IPS DF 4.7 (cell line): Measurements from ENCODE around the gene DIO3.
"Not testable (repeated sequence)": the region's sequence is repeated elsewhere in the genome, so short reads cannot be mapped to it uniquely, and the experiment has no call there.

Experiments
- DNase-seq: peaks from one replicate; pipeline ENCODE4 v3.0.0-alpha.2; 2013; ENCODE audit warnings: low spot score; ENCODE audit errors: extremely low read depth

DIO3 gene

DNA sequence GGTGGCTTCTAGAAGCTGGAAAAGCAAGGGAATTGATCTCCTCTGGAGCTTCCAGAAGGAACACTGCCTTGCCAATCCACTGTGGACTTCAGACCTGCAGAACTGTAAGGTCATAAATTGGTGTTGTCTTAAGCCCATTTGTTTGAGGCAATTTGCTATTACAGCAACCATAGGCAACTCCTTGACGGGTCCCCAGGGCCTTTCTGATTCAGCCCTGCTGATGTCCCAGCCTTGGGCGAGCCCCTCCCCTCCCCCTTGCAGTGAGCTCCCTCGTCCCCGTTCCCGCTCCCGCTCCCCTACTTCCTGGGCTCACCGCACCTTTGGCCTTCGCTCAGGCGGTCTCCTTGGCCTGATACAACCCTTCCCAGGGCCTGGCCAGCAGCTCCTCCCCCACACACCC lies 18.9 kb upstream of the DIO3 start:
- DNase-seq: no peak

DNA sequence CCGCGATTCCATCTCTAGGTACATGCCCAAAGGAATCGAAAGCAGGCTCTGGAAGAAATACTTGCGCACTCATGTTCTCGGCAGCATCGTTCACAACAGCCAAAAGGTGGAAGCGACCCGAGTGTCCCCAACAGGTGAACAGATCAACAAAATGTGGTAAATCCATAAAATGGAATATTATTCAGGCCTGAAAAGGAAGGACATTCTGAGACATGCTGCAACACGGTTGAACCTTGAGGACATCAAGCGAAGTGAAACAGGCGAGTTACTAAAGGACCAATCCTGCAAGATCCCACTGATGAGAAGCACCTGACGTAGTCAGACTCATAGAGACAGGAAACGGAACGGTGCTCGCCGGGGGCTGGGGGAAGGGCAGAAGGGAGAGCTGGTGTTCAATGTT lies 17.5 kb upstream of the DIO3 start:
- DNase-seq: no peak

DNA sequence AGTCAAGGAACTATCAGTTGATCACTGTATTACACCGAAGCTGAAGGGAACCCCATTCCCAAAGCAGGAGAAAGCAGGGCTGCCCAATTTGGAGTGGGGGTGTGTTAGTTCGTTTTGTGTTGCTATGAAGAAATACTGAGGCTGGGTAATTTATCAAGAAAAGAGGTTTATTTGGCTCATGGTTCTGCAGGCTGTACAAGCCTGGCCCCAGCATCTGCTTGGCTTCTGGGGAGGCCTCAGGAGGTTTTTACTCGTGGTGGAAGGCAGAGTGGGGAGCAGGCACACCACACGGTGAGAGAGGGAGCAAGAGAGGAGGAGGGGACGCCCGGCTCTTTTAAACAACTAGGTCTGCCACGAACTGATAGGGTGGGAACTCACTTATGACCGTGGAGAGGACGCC lies 16.7 kb upstream of the DIO3 start:
- DNase-seq: no peak

DNA sequence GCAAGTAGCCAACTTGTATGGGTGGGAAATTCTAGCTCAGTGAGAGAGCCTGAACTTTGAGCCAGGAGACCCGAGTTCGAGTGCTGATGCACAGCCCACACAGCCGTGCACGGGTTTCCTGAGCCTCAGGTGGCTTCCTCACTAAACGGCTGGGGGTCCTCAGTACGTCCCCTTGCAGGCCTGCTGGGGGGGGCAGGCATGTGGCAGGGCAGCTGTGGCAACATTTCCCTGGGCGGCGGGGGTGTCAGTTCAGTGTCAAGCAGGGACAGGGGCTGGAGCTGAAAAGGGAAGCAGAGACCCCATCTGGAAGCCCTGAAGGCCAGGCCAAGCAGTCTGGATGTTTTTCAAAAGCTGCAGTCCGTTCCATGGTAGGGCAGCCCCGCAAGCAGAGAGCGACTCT lies 14.6 kb upstream of the DIO3 start:
- DNase-seq: no peak

DNA sequence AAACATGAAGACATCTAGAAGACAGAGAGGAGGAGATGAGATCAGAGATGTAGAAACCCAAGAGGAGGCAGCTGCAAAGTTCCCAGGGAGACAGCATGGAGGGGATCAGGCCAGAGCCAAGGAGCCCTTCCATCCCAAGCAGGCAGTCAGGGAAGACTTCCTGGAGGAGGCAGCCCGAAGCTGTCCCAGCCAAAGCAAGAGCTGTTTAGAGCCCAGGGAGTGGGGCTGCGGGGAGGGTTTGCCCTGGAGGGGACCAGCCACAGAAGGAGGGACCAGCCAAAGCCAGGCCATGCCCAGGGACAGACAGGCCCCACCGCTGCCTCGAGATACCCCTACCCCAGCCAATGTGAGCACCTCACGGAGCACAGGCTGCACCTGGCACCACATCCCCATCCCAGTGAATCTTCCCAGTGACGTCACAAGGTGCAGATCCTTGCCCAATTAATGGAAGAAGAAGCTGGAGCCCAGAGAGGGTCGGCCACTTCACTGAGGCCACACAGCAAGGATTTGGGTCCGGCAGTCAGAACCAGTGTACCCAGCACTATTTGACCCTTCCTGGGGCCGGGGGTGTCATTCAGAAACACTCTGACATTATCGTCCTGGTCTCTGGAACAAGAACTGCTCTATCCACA lies 14.1 kb upstream of the DIO3 start:
- no peak for DNase-seq

DNA sequence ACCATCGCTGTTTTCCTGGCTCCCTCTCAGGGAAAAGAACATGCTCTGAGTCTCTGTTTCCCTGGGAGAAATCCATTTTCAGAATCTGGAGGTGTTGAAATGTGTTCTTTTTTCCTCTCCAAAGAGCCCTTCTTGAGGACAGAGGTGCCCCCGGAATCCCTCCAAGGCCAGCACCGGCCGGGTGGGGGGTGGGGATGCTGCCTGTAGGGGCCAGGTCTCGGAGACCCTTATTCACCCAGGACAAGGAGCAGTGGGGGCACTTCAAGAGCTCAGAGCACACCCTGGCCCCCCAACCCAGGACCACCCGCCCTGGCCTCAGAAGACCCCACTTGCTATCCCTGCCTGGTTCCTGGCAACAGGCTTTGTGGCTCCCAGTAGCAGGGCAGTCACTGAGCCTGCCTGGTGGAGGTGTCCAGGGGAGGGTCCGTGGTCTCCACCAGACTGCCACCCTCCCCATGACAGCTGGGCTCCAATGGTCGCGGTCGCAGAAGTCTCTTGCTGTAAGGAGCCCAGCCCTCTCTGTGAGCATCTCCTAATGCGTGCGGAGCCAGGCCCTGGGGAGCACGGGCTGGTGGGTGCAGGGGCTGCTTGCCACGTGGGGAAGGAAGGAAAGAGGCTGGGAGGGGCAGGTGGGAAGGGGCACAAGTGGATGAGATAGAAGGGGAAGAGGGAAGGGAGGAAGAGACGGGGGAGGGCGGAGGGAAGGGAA lies 13.2 kb upstream of the DIO3 start:
- DNase-seq: no peak

DNA sequence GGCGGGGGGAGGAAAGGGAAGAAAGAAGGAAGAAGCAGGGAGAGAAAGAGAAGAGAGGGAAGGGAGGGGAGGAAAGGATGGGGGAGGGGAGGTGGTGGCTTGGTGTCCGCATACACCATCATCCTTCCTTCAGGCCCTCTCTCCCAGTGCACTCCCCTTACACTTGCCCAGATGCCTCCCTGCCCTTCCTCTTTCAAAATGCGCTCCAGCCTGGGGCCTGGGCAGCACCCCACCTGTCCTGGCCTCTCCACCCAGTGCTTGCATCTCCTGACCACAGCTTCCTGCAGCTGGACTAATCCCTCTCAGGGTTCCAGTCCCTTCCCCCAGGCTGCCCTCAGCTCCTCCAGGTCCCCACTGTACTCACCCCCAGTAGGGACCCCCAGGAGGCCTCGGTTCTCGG lies 12.6 kb upstream of the DIO3 start:
- no peak for DNase-seq

DNA sequence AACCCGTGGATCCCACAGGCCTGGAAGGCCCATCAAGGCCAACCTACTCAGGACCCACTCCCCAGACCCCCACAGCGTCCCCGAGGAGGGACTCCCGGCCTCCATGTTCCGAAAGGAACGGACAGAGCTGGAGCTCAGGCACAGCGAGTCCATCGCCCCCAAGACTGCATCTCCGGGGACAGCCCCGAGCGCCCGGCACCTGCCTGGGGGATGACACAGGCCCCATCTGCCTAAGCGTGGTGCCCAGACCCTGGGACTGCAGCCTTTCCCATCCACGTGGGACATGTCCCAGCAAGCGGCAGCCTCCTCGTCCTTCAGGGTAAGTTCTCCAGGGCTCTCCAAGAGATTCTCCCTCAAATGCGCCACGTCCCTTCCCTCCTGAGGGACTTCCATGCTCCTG lies 12.1 kb upstream of the DIO3 start:
- DNase-seq: no peak

DNA sequence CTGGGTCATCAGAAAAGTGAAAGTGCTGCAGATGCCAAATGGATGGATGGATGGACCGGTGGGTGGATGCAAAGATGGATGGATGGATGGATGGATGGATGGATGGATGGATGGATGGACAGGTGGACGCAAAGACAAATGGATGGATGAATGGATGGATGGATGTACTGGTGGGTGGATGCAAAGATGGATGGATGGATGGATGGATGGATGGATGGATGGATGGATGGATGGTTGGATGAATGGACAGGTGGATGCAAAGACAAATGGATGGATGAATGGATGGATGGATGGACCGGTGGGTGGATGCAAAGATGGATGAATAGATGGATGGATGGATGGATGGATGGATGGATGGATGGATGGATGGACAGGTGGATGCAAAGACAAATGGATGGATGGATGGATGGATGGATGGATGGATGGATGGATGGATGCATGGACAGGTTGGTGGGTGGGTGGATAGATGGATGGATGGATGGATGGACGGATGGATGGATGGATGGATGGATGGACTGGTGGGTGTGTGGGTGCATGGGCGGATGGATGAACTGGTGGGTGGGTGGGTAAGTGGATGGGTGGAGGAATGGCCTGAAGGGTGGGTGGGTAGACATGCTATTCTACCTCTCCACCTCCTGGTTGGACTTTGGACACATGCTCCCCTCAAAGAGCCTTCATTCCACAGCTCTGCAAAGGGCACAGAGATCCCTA lies 10.9 kb upstream of the DIO3 start:
- not testable (repeated sequence) for DNase-seq

DNA sequence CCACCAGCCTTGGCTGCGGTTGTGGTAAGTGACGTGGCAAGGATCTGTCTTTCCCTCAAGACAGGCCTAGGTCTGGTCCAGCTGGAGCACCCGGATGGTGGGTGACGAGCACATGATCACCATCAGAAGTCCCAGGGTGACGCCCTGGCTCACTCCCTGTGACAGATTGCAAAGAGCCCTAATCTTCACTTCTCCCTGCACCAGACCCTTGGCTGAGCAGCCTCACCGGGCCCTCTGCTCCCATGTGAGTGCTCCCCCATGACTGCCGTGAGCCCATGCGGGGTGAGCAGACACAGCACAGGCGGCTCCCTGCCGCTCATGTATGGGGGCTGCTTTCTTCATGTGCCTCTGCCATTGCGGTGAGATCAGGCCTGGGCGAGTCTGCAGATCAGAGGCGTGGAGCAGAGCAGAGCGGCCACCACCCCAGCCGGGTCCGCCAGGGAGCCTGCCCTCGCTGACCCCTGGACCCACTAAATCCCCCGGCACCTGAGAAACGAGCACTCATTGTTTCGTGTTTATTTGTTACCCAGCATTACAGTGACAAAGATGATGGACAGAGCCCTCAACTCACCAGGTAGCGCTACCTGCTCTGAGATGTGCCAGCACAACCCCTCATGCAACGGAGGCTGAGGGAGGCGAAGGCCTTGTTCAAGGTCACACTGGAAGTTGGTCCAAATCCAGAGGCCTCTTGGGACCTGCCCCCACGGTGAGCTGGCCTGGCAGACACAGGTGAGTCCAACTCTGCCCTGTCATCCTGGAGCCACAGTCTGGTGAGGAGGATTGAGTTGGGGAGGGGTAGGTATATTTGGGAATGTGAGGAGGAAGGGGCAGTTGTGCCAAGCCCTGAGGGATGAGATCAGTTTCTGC lies 9.3 kb upstream of the DIO3 start:
- no peak for DNase-seq

DNA sequence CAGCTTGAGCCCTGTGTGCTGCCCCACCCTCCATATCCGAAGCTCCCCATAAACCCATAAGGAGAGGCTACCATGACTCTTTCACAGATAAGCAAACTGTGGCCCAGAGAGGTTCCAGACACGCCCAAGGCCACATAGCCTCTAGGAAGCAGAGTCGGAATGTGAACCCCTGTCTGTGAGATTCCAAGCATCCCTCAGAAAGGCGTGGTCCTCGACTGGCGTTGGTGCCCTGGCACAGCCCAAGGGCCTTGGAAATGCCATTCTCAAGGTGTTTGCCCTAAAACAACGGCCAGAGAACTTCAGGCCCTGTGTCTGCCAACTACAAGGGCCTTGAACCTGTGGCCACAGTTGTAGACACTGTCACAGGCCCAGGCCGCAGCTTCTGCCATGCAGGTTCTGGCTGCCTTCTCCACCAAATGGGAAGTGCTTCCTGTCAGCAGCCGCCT lies 8.5 kb upstream of the DIO3 start:
- no peak for DNase-seq

DNA sequence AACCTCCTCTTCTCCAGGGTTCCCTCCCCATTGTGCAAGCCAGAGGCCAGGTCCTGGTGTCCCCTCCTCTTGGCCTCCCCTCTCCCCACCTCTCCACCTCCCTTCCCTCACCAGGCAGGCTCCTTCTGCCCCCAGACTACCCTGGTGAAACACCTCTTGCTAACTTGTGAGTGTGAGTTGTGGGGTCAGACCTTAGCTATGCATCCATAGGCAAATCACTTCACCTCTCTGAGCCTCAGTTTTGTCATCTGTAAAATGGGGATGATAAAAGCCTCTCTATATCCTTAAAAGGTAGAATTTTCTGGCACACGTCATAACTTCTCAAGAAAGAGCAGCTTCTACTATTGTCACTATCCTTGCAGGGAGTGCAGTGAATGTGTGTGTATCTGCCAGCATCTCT lies 7.9 kb upstream of the DIO3 start:
- no peak for DNase-seq

DNA sequence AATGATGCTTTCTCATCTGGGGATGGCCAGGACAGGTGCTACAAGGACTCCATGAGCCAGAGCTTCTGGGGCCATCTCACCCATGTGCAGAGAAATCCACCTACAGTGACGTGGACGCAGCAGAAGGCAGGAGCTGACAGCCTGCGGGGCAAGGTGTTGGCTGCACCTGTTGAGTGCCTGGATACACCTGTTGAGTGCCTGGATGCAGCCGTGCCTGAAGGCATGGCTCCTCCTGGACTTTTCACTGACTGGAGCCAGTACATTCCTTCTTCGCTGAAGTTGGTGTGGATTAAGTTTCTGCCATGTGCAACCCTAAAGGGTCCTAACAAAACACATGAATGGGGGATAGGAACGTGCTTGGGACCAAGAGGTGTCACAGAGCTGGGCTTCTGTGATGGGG lies 7.4 kb upstream of the DIO3 start:
- DNase-seq: no peak

DNA sequence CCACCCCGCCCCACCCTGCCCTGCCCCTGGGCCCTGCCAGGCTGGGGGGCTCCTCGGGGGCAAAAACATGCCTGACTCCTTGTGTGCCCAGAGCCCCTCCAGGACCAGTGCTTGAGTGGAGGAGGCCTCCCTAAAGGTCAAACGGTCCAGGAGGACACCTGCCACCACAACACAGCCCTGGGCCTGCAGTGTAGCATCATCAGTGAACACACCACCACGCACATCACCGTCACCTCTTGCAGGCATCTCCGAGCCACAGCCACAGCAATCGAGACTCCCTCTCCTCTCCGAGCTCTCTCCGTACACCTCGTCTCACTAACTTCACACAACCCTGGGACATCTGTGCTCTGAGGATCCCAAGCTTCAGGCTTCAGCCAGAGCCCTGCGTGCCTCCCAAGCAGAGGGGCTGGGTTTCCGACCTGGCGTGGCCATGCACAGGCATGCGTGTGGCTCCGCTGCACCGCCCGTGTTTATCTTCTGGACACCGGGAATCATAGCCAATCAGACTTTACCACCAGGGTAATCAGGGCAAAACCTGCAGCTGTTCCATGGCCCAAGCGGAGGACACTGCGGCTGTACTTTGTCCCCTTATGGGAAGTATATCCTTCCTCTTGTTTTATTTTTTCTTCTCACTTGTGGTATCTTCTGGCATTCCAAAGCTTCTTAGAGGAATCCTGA lies 6.2 kb upstream of the DIO3 start:
- no peak for DNase-seq

DNA sequence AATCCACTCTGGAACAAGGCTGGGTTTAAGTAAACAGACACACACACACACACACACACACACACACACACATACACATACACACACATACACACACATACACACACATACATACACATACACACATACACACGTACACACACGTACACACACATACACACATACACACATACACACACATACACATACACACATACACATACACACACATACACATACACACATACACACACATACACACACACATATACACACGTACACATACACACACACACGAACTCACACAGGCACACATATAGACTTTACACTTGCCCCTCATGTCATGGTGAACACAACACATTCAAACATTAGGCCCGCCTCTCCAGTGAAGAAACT lies 5.6 kb upstream of the DIO3 start:
- DNase-seq: not testable (repeated sequence)

DNA sequence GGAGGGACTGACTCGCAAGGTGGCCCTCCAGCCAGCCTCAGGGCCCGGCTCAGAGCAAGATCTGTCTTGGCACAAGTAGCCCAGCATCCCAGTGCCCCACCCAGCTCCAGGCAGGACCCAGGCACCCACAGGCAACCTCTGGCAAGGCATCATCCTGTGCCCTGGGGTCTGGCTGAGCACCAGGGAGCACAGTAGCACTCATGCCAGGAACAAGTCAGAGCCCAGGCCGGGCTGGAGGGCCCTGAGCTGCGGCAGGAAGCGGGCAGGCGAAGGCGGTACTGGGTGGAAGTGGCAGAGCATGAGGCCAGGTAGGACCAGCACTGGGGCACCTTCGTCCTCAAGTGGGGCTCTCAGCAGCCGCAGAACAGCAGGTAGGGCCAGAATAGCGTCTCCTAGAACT lies 5.2 kb upstream of the DIO3 start:
- no peak for DNase-seq

DNA sequence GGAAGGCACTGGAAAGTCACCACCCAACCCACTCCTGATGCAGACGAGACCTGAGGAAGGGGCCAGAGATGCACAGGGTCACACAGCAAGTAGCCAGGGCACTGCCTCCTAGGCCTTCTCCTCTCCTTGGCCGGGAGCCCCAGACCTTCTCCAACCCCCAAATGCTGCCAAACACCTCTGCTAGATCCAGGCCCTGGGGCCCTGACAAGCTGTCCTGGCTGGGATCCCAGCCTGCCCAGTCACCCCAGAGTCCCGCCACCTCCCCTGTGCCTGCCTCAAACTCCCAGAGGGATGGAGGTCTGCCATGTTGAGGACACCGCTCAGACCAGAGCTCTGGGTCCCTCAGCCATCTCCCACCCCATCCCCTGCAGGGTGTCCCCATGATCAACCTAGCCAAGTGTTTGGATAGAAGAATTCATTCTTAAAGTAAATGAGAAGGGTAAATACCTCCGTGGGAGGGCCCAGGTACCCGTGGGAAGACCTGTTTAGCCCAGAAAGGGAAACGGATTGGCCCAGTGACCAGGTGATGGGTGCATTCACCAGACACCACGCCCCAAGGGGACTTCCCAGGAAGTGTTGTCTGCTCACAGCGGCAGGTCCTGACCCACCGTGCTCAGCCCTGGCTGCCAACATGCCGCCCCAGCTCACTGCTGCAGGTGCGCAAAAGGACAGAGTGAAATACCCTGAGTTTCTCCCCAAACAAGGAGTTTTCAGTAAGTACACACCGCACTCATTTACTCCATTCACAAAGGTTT lies 4.6 kb upstream of the DIO3 start:
- DNase-seq: no peak

DNA sequence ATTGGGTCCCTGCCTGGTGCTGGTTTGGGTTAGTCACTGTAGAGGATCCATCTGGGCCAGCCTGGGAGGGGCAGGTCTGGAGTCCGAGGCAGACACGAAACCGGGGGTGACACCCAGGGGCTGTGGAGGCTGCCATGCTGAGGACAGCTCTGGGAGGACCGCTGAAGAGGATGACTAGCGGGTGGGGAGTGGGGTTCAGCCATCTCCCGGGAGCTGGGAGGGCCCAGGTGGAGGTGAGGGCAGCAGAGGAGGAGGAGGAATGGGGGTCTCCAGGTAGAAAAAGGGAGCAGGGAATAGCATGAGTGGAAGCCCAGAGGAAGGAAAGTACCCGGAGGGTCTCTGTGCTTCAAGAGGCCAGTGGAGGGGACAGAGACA lies 4.0 kb upstream of the DIO3 start:
- no peak for DNase-seq

DNA sequence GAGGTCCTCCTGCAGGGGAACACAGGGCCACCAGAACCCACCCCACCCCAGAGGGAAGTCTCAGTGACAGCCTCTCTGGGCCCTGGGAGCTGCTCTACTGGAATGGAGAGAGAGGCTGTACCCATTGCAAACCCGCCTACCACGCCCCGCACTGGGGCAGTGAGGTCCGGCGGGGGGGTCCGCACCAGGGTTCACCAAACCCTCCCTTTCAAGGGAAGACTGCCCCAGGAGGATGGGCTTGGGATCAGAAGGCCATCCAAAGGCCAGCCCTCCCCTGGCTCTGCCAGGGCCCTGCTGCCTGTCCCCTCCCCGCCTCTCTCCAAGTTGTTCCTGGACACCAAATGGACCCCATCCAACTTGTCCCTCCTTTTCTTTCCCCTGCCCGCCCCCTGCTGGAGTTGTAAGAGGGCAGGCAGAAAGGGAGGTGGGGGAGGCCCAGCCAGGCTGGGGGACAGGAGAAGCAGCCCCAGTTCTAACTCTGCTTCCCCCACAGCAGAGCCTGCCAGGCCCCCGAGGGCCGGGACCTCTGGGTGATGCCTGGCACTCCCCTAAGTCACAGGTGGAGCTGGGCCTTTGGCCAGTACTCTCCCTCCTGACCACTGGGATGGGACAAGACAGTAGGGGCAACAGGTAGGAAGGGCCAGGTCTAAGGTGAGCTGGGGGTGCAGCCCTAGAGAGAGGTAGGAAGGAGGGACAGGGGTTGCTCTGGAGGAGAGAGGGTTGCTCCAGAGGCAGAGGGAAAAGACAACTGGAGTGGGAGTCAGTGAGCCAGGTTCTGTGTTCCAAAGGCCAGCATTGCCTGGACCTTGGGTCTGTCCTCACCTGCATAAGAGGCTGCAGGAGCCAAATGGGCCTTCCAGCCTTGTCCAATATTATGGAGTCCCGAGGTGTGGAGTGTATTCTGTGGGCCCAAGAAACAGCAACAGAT lies 3.2 kb upstream of the DIO3 start:
- no peak for DNase-seq
